ENCODE measurements around the gene ATPAF1.

Gene ATPAF1

DNA sequence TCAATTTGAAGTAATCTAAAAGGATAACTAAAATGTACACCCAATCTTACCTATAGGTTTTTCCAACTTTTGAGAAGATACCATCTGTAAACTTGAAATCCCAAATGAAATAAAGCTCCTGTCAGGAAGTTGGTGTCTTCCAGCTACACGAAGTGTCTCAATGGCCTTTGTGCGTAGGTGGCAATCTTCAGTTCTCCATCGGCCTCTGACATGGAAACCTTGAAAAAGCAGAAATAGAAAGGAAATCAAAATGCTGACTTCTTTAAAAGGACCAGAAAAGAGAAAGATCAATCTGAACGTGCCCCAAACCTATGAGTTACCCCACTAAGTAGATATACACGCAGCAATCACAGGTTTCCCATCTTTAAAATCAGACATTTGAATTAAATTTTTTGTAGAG lies 74.1 kb downstream of the ATPAF1 start:
- TF ChIP-seq, protein P1, sequence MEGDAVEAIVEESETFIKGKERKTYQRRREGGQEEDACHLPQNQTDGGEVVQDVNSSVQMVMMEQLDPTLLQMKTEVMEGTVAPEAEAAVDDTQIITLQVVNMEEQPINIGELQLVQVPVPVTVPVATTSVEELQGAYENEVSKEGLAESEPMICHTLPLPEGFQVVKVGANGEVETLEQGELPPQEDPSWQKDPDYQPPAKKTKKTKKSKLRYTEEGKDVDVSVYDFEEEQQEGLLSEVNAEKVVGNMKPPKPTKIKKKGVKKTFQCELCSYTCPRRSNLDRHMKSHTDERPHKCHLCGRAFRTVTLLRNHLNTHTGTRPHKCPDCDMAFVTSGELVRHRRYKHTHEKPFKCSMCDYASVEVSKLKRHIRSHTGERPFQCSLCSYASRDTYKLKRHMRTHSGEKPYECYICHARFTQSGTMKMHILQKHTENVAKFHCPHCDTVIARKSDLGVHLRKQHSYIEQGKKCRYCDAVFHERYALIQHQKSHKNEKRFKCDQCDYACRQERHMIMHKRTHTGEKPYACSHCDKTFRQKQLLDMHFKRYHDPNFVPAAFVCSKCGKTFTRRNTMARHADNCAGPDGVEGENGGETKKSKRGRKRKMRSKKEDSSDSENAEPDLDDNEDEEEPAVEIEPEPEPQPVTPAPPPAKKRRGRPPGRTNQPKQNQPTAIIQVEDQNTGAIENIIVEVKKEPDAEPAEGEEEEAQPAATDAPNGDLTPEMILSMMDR (IDR thresholded peaks at IDR 0.05; ENCODE audit: low read depth, low read length), result no peak
- TF ChIP-seq MYC (IDR thresholded peaks at IDR 0.05; ENCODE audit: low read depth, low read length) (no peak), POLR2A (IDR thresholded peaks at IDR 0.05; ENCODE audit: extremely low read depth, insufficient read length) (no peak), MAX (IDR thresholded peaks at IDR 0.05; ENCODE audit: low read depth, low read length) (no peak)
- H3K4me3 ChIP-seq (ENCODE audit: low read depth, low read length), result no peak overlapping the region
- no peak for DNase-seq (ENCODE audit: low read depth)

GRCh38 chr1:46592823-46593222 lies 75.3 kb downstream of the ATPAF1 start:
- no peak overlapping the region for H3K4me3 ChIP-seq (ENCODE audit: low read depth, low read length)
- no peak for DNase-seq (ENCODE audit: low read depth)
- TF ChIP-seq, protein P1 (IDR thresholded peaks at IDR 0.05; ENCODE audit: low read depth, low read length), result no peak
- no peak for TF ChIP-seq POLR2A (IDR thresholded peaks at IDR 0.05; ENCODE audit: extremely low read depth, insufficient read length)
- no peak for TF ChIP-seq MAX (IDR thresholded peaks at IDR 0.05; ENCODE audit: low read depth, low read length)

- no peak for TF ChIP-seq POLR2A (IDR thresholded peaks at IDR 0.05; ENCODE audit: extremely low read depth, insufficient read length)
- no peak for TF ChIP-seq MYC (IDR thresholded peaks at IDR 0.05; ENCODE audit: low read depth, low read length)
- TF ChIP-seq MAX (IDR thresholded peaks at IDR 0.05; ENCODE audit: low read depth, low read length), result no peak
- H3K4me3 ChIP-seq (ENCODE audit: low read depth, low read length), result no peak overlapping the region
- DNase-seq (ENCODE audit: low read depth), result no peak
Measured at GRCh38 chr1:46589529-46589928, 78.6 kb downstream of the ATPAF1 start.

GRCh38 chr1:46587069-46587468 lies 81.1 kb downstream of the ATPAF1 start:
- TF ChIP-seq MAX (IDR thresholded peaks at IDR 0.05; ENCODE audit: low read depth, low read length), result no peak
- TF ChIP-seq, protein P1 (IDR thresholded peaks at IDR 0.05; ENCODE audit: low read depth, low read length), result no peak
- no peak for TF ChIP-seq MYC (IDR thresholded peaks at IDR 0.05; ENCODE audit: low read depth, low read length)
- no peak for TF ChIP-seq POLR2A (IDR thresholded peaks at IDR 0.05; ENCODE audit: extremely low read depth, insufficient read length)
- no peak overlapping the region for H3K4me3 ChIP-seq (ENCODE audit: low read depth, low read length)

GRCh38 chr1:46585312-46585938 lies 82.7 kb downstream of the ATPAF1 start:
- no peak for DNase-seq (ENCODE audit: low read depth)
- TF ChIP-seq MAX (IDR thresholded peaks at IDR 0.05; ENCODE audit: low read depth, low read length), result no peak
- no peak for TF ChIP-seq MYC (IDR thresholded peaks at IDR 0.05; ENCODE audit: low read depth, low read length)
- H3K4me3 ChIP-seq (ENCODE audit: low read depth, low read length), result no peak overlapping the region

More at GRCh38 chr1:46587069-46587468, 81.1 kb downstream of the ATPAF1 start:
- DNase-seq (ENCODE audit: low read depth), result no peak

DNA sequence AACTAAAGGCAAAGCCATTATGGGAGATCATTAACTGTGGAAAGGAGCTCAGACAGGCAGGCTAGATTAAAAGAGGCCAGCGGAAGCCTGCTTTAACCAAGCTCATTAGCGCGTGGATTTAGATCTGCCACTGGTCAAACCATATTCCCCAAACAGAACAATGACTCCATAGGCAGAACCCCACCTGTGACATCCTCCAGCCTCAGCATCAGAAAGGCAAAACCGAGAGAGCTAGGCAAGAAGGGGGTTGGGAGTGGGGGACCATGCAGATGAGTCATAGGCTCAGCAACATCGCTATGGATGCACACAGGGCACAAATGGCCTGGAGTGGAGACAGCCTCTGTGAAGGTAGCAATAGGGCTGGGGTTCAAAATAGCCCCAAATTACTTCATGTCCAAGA lies 84.7 kb downstream of the ATPAF1 start:
- H3K4me3 ChIP-seq (ENCODE audit: low read depth, low read length), result no peak overlapping the region
- no peak for DNase-seq (ENCODE audit: low read depth)
- TF ChIP-seq POLR2A (IDR thresholded peaks at IDR 0.05; ENCODE audit: extremely low read depth, insufficient read length) (no peak), MYC (IDR thresholded peaks at IDR 0.05; ENCODE audit: low read depth, low read length) (no peak), MAX (IDR thresholded peaks at IDR 0.05; ENCODE audit: low read depth, low read length) (no peak)
- TF ChIP-seq, protein P1 (IDR thresholded peaks at IDR 0.05; ENCODE audit: low read depth, low read length), result no peak

Measured in NB4 (cell line).